NCI-H2196 treated with DMSO at 0.1 percent for 48 hours (cell line): ENCODE data around the gene CLMN.

Source experiments
- DNase-seq: peaks from one replicate; lab custom pipeline; 2025; ENCODE audit not compliant: unreplicated experiment; lab: John Stamatoyannopoulos, UW

CLMN gene

GRCh38 chr14:95245334-95245733, 74.4 kb downstream of the CLMN start:
- no peak for DNase-seq

- DNase-seq, result no peak
Measured at GRCh38 chr14:95244587-95244986, 75.1 kb downstream of the CLMN start.

- no peak for DNase-seq
Measured at GRCh38 chr14:95242870-95243269, 76.8 kb downstream of the CLMN start.

- DNase-seq, result no peak
Measured at GRCh38 chr14:95240859-95241813, 78.6 kb downstream of the CLMN start.

- DNase-seq, result no peak
Measured at GRCh38 chr14:95238487-95239298, 81.0 kb downstream of the CLMN start.

- DNase-seq, result no peak
Measured at GRCh38 chr14:95237958-95238340, 81.8 kb downstream of the CLMN start.

- DNase-seq, result no peak
Measured at GRCh38 chr14:95237121-95237957, 82.4 kb downstream of the CLMN start.

- no peak for DNase-seq
Measured at GRCh38 chr14:95236221-95236620, 83.5 kb downstream of the CLMN start.

GRCh38 chr14:95235767-95236166, 83.9 kb downstream of the CLMN start:
- no peak for DNase-seq

GRCh38 chr14:95235351-95235750, 84.4 kb downstream of the CLMN start:
- no peak for DNase-seq

GRCh38 chr14:95234426-95234825, 85.3 kb downstream of the CLMN start:
- DNase-seq, result no peak

- DNase-seq, result no peak
Measured at GRCh38 chr14:95233702-95234241, 85.9 kb downstream of the CLMN start.

- DNase-seq, result no peak
Measured at GRCh38 chr14:95232894-95233584, 86.7 kb downstream of the CLMN start.

- no peak for DNase-seq
Measured at GRCh38 chr14:95231966-95232633, 87.6 kb downstream of the CLMN start.

GRCh38 chr14:95229749-95230148, 90.0 kb downstream of the CLMN start:
- no peak for DNase-seq

- no peak for DNase-seq
Measured at GRCh38 chr14:95228240-95228639, 91.5 kb downstream of the CLMN start.

GRCh38 chr14:95227279-95227860, 92.3 kb downstream of the CLMN start:
- DNase-seq, result no peak

GRCh38 chr14:95226801-95227200, 92.9 kb downstream of the CLMN start:
- no peak for DNase-seq

- no peak for DNase-seq
Measured at GRCh38 chr14:95225251-95225887, 94.3 kb downstream of the CLMN start.
